ENCODE measurements around the gene CACNA2D3.

CACNA2D3 gene

DNA sequence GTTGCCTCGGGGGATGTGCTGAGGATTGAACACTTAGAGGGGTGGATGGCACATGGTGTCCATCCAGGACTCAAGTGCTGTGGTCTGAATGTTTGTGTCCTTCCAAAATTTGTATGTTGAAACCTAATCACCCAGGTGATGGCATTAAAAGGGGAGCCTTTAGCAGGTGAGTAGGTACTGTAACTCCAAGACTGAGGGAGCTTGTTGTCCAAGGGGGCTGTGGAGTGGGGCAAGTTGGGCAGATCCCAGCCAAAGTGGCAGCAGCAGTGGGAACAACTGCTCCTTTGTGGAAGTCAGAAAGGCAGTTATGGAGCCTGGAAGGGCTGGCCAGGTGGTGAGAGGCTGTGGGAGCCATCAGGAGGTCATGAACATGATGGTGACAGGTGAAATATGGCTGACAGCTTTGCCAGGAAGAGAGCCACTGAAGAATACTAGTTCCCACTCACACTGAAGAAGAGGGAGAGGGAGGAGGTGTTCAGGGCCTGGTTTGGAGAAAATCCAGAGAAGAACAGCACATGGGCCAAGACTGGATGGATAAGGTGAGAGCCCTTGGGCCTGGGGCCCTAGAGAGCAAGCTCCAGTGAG lies 385.6 kb downstream of the CACNA2D3 start:
- no peak for DNase-seq (ENCODE audit: low read depth)
- TF ChIP-seq, protein P1, sequence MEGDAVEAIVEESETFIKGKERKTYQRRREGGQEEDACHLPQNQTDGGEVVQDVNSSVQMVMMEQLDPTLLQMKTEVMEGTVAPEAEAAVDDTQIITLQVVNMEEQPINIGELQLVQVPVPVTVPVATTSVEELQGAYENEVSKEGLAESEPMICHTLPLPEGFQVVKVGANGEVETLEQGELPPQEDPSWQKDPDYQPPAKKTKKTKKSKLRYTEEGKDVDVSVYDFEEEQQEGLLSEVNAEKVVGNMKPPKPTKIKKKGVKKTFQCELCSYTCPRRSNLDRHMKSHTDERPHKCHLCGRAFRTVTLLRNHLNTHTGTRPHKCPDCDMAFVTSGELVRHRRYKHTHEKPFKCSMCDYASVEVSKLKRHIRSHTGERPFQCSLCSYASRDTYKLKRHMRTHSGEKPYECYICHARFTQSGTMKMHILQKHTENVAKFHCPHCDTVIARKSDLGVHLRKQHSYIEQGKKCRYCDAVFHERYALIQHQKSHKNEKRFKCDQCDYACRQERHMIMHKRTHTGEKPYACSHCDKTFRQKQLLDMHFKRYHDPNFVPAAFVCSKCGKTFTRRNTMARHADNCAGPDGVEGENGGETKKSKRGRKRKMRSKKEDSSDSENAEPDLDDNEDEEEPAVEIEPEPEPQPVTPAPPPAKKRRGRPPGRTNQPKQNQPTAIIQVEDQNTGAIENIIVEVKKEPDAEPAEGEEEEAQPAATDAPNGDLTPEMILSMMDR (IDR thresholded peaks at IDR 0.05; ENCODE audit: insufficient read depth, low read depth, low read length, missing control alignments), result no peak
- H3K4me3 ChIP-seq (ENCODE audit: low read depth, low read length), result no peak overlapping the region

DNA sequence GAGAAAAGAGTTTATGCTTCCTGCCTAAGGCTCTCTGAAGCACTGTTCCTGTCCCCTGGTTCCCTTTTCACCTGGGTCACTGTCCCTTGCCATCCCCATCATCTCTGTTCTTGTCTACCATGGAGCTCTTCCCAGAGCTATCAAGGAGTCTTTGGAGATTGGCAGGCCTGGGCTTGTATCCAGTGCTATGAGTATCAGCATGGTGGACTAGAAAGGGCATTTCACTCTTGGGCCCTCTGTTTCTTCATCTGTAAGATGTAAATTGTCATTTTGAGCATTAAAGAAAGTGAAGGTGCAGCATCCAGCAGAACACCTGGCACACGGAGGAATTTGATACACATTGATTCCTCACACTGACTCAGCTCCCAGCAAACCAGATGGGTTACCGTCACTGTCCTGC lies 388.2 kb downstream of the CACNA2D3 start:
- TF ChIP-seq, protein P1 (IDR thresholded peaks at IDR 0.05; ENCODE audit: insufficient read depth, low read depth, low read length, missing control alignments), result no peak
- H3K4me3 ChIP-seq (ENCODE audit: low read depth, low read length), result no peak overlapping the region
- no peak for DNase-seq (ENCODE audit: low read depth)

DNA sequence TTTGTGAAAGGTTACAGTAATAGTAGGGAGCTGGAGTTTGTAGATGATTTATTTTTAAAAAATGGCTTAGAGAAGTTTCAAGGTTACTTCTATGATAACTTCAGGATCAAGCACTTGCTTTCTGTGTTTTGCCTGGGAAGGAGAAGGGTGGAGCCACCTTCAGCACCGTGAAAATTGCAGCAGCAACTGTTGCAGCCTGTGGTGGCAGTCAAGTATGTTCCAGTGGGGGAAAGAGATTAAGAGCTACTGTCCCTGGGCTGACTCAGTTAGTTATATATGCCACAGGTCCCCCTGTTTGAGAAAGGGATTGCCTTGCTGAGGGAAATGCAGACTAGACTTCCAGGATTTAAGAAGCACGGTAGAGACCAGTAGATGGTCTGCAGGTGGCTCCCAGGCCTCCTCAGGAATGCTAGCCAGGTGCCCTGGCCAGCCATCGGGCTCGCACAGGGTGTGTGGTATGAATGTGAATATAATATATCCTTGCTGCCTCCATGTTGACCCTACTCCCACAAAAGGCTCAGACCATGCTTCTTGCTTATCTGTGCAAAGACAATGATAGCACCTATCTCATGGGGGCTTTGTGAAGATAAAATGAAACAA lies 389.5 kb downstream of the CACNA2D3 start:
- DNase-seq (ENCODE audit: low read depth), result no peak
- TF ChIP-seq, protein P1 (IDR thresholded peaks at IDR 0.05; ENCODE audit: insufficient read depth, low read depth, low read length, missing control alignments), result no peak
- H3K4me3 ChIP-seq (ENCODE audit: low read depth, low read length), result no peak overlapping the region

DNA sequence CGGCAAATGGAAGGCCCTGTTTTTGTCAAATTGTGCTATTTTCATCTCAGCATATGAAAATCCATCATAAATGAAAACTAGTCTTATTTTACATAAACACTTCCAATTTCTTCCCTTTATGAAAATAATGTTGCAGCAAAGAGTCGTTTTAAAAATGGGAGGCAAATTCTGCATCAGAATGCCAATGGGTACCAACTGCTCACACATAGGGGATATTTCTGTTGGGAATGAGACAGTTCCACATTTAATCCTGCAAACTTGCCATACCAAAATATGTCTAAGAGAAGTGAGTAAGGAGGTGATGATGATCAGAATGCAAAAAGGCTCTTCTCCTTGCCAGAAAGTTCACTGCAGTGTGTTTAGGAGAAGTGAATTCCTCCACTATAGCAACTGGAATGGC lies 391.7 kb downstream of the CACNA2D3 start:
- TF ChIP-seq, protein P1 (IDR thresholded peaks at IDR 0.05; ENCODE audit: insufficient read depth, low read depth, low read length, missing control alignments), result no peak

DNA sequence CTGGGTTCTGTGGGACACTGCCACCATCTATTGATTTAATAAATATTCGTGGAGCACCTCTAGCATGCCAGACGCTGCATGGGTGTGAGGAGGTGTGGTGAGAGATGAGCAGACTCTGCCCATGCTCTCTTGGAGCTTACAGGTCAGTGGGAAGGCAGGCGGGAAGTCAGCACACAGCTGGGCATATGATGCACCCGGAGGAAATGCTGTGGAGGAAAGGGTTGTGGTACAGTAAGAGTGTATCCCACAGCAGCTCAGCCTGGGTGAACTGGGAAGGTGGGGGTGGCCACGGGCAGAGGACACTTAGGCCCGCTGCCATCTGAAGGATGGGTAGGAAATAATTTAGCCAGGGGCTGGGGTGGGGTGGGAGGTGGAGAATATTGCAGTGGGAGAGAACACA lies 392.1 kb downstream of the CACNA2D3 start:
- DNase-seq (ENCODE audit: low read depth), result no peak
- TF ChIP-seq, protein P1 (IDR thresholded peaks at IDR 0.05; ENCODE audit: insufficient read depth, low read depth, low read length, missing control alignments), result no peak
- no peak overlapping the region for H3K4me3 ChIP-seq (ENCODE audit: low read depth, low read length)

More for the DNA sequence above, 391.7 kb downstream of the CACNA2D3 start:
- H3K4me3 ChIP-seq (ENCODE audit: low read depth, low read length), result no peak overlapping the region
- DNase-seq (ENCODE audit: low read depth), result no peak

DNA sequence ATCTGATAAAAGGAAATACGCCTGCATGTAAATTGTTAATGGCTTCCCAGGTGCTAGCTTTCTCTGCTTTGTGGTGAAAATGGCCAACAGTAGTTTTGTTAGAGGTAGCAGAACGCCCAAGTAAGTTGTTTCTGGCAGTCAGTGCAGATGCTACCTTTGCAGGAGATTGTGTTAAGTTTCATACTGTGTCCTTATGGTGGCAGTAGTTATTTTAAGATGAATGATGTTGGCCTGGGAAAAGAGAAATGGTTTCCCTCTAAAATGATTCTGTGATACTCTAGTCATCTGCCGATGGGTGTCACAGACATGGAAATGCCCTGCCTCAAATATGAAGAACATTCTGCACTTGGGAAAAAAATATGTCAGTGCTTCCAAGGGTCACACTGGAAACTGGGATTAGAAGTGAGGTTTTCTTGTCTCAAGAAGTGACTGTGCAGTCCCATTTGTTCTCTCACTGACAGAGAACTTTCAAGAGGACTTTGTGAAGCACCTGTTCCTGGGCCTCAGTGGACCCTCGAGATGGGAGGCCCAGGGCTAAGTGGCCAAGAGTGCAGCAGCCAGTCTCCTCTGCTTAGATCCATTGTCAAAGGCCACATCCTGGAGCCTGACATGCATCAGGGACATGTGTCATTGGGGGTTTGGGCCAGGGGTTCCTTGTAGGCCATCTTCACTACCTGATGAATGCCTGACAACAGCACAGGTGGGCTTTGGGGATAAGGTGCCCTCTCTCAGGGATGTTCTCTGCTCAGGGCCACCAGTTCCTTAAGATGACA lies 393.3 kb downstream of the CACNA2D3 start:
- TF ChIP-seq, protein P1 (IDR thresholded peaks at IDR 0.05; ENCODE audit: insufficient read depth, low read depth, low read length, missing control alignments), result no peak
- no peak overlapping the region for H3K4me3 ChIP-seq (ENCODE audit: low read depth, low read length)
- no peak for DNase-seq (ENCODE audit: low read depth)
